ENCODE results near the gene SLFNL1.

Gene SLFNL1

DNA sequence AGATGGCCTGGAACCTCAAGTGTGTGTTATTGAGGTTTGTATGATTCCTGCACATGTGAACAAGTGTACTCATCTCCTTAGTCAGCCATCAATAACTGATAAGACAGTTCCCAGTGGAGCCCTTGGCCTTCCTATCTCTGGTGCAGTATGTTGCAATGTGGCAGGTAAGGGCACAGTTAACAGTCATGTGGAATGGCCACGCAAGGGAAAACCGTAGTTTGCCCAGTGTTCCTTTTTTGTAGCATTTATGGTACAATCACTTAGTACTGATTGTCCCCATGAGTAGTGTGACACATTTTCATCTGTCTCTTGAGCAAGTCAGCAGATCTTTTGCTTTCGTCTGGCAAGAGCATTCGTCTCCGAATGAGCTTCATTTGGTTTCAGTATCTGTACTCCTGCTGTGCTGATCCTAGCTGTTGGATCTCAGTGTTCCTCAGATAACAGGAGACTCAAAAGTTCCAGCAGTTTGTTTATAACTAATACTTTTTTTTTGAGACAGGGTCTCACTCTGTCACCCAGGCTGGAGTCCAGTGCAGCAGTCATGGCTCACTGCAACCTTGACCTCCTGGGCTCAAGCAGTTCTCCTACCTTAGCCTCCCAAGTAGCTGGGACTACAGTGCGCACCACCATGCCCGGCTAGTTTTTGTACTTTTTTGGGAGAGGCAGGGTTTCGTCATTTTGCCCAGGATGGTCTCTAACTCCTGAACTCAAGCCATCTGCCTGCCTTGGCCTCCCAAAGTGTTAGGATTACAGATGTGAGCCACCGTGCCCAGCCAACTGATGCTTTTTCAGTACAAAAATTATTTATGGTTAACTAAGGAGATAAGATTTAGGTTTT lies 33.9 kb downstream of the SLFNL1 start:
- Histone ChIP-seq H3K4me3 (ENCODE audit: insufficient read depth, low read depth, low read length) (no peak overlapping the region), H3K36me3 (ENCODE audit: control insufficient read depth, insufficient read depth, low read length) (peaks cover 86% of the 10 kb centered on the region), H3K9me3 (ENCODE audit: control insufficient read depth, low read length) (no peaks in the 10 kb centered on the region), H3K27me3 (ENCODE audit: control insufficient read depth, insufficient read depth, low read length, poor library complexity, severe bottlenecking) (no peaks in the 10 kb centered on the region), H3K27ac (ENCODE audit: insufficient read depth, low read depth, low read length, poor library complexity, severe bottlenecking) (no peak overlapping the region), H3K4me1 (ENCODE audit: control insufficient read depth, insufficient read depth, low read length) (no peaks in the 10 kb centered on the region)
- WGBS, 2 experiments, result 93 to 96% methylated on average over 9 of the region's 9 CpGs

DNA sequence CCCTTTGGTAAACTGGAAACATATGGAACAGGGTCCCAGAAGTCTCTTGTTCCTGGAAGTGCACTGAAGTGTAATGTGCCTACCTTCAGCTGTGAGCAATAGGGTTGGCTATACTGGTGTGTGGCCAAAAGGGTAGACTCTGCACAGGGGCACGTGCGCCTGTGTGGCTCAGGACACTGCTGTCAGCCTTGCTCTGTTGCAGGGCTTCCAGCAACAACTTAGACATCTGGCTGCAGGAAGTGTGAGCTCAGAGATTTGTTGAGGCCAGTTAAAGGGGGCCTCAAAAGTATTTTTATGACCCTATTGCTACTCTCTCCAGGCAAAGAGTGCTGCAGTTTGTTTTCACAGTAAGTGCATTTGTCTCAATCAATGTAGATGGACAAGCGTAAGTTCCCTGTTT lies 34.6 kb downstream of the SLFNL1 start:
- H3K4me1 ChIP-seq (ENCODE audit: control insufficient read depth, insufficient read depth, low read length), result peaks cover 4% of the 10 kb centered on the region
- H3K36me3 ChIP-seq (ENCODE audit: control insufficient read depth, insufficient read depth, low read length), result peaks cover 80% of the 10 kb centered on the region
- H3K9me3 ChIP-seq (ENCODE audit: control insufficient read depth, low read length), result no peaks in the 10 kb centered on the region
- no peak overlapping the region for H3K4me3 ChIP-seq (ENCODE audit: insufficient read depth, low read depth, low read length)
- no peak overlapping the region for H3K27ac ChIP-seq (ENCODE audit: insufficient read depth, low read depth, low read length, poor library complexity, severe bottlenecking)
- 95% methylated on average over 3 of the region's 3 CpGs for WGBS, 2 experiments
- H3K27me3 ChIP-seq (ENCODE audit: control insufficient read depth, insufficient read depth, low read length, poor library complexity, severe bottlenecking), result no peaks in the 10 kb centered on the region

DNA sequence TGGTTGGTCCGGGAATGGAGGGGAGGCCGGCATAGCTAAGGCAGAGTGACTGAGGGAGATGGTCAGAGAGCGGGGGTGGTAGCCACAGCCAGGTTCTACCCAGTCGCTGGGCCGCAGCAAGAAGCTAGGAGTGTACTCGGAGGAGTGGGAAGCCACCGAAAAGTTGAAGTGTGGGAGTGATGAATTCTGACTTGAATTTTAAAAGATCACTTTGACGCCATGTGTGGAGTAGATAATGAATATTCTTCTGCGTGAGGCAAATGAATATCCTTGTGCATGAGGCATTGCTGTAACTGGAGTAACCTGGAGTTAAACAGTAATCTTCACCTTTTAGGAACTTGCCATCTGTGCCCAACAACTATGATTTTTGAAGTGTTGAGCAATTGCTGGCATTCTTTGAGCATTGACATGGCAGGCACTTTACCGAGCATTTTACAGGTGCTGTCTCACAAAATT lies 35.2 kb downstream of the SLFNL1 start:
- no peaks in the 10 kb centered on the region for H3K9me3 ChIP-seq (ENCODE audit: control insufficient read depth, low read length)
- peaks cover 6% of the 10 kb centered on the region for H3K4me1 ChIP-seq (ENCODE audit: control insufficient read depth, insufficient read depth, low read length)
- H3K4me3 ChIP-seq (ENCODE audit: insufficient read depth, low read depth, low read length), result no peak overlapping the region
- WGBS, 2 experiments, result 95 to 97% methylated on average over 10 of the region's 10 CpGs
- H3K27me3 ChIP-seq (ENCODE audit: control insufficient read depth, insufficient read depth, low read length, poor library complexity, severe bottlenecking), result no peaks in the 10 kb centered on the region
- H3K27ac ChIP-seq (ENCODE audit: insufficient read depth, low read depth, low read length, poor library complexity, severe bottlenecking), result no peak overlapping the region
- H3K36me3 ChIP-seq (ENCODE audit: control insufficient read depth, insufficient read depth, low read length), result peaks cover 76% of the 10 kb centered on the region

DNA sequence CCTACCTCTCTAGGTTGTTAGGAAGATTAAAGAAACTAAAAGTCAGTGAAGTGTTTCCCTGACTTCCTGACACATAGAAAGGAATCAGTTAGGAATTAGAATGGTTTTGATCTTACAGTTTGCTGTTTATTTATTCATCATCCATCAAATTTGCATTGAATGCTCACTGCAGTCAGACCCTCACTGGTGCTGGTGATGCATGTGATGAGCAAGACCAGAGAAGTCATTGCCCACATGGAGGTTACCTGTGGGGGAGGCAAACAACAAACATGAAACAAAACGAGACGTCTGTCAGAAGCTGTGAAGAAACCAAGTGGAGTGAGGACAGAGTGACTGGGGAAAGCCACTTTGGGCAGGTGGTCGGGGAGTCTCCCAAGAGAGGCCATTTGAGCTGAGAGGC lies 35.6 kb downstream of the SLFNL1 start:
- H3K9me3 ChIP-seq (ENCODE audit: control insufficient read depth, low read length), result no peaks in the 10 kb centered on the region
- H3K27ac ChIP-seq (ENCODE audit: insufficient read depth, low read depth, low read length, poor library complexity, severe bottlenecking), result no peak overlapping the region
- peaks cover 11% of the 10 kb centered on the region for H3K4me1 ChIP-seq (ENCODE audit: control insufficient read depth, insufficient read depth, low read length)
- no peak overlapping the region for H3K4me3 ChIP-seq (ENCODE audit: insufficient read depth, low read depth, low read length)
- 92 to 93% methylated on average over 3 of the region's 3 CpGs for WGBS, 2 experiments
- H3K27me3 ChIP-seq (ENCODE audit: control insufficient read depth, insufficient read depth, low read length, poor library complexity, severe bottlenecking), result no peaks in the 10 kb centered on the region
- H3K36me3 ChIP-seq (ENCODE audit: control insufficient read depth, insufficient read depth, low read length), result peaks cover 74% of the 10 kb centered on the region

DNA sequence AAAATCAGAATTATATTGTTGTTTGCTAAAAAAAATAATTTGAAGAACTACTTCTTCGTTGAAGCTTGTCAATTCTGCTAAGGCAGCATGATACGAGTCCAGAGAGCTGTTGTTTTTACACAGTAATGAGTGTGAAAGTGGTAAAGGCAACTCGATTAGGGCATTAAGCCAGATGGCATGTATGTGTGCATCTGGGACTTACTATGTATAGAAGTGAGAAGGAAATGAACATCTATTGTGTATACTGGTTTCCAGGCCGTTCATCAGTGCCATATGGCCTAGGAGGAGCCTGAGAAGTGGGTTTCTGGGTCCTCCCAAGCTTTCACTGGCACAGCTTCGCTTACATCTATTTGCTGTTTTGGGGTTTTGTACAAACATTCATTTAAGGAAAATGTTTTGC lies 36.4 kb downstream of the SLFNL1 start:
- Histone ChIP-seq H3K9me3 (ENCODE audit: control insufficient read depth, low read length) (no peaks in the 10 kb centered on the region), H3K27me3 (ENCODE audit: control insufficient read depth, insufficient read depth, low read length, poor library complexity, severe bottlenecking) (no peaks in the 10 kb centered on the region), H3K4me3 (ENCODE audit: insufficient read depth, low read depth, low read length) (no peak overlapping the region), H3K27ac (ENCODE audit: insufficient read depth, low read depth, low read length, poor library complexity, severe bottlenecking) (no peak overlapping the region), H3K4me1 (ENCODE audit: control insufficient read depth, insufficient read depth, low read length) (peaks cover 14% of the 10 kb centered on the region), H3K36me3 (ENCODE audit: control insufficient read depth, insufficient read depth, low read length) (peaks cover 67% of the 10 kb centered on the region)
- WGBS, 2 experiments, result 94 to 95% methylated on average over 5 of the region's 5 CpGs

GRCh38 chr1:40984531-40984930 lies 37.0 kb downstream of the SLFNL1 start:
- WGBS, 2 experiments, result 100% methylated on average over 4 of the region's 4 CpGs
- H3K4me1 ChIP-seq (ENCODE audit: control insufficient read depth, insufficient read depth, low read length), result peaks cover 14% of the 10 kb centered on the region
- H3K4me3 ChIP-seq (ENCODE audit: insufficient read depth, low read depth, low read length), result no peak overlapping the region
- H3K36me3 ChIP-seq (ENCODE audit: control insufficient read depth, insufficient read depth, low read length), result peaks cover 62% of the 10 kb centered on the region
- H3K27ac ChIP-seq (ENCODE audit: insufficient read depth, low read depth, low read length, poor library complexity, severe bottlenecking), result no peak overlapping the region
- H3K9me3 ChIP-seq (ENCODE audit: control insufficient read depth, low read length), result no peaks in the 10 kb centered on the region
- no peaks in the 10 kb centered on the region for H3K27me3 ChIP-seq (ENCODE audit: control insufficient read depth, insufficient read depth, low read length, poor library complexity, severe bottlenecking)

- Histone ChIP-seq H3K27me3 (ENCODE audit: control insufficient read depth, insufficient read depth, low read length, poor library complexity, severe bottlenecking) (no peaks in the 10 kb centered on the region), H3K9me3 (ENCODE audit: control insufficient read depth, low read length) (no peaks in the 10 kb centered on the region), H3K4me3 (ENCODE audit: insufficient read depth, low read depth, low read length) (no peak overlapping the region), H3K27ac (ENCODE audit: insufficient read depth, low read depth, low read length, poor library complexity, severe bottlenecking) (no peak overlapping the region), H3K4me1 (ENCODE audit: control insufficient read depth, insufficient read depth, low read length) (peaks cover 14% of the 10 kb centered on the region), H3K36me3 (ENCODE audit: control insufficient read depth, insufficient read depth, low read length) (peaks cover 57% of the 10 kb centered on the region)
- 100% methylated on average over 1 to 2 of the region's 2 CpGs for WGBS, 2 experiments
Measured at GRCh38 chr1:40984066-40984465, 37.5 kb downstream of the SLFNL1 start.

- 86 to 100% methylated on average over 1 of the region's 1 CpG for WGBS, 2 experiments
- no peak overlapping the region for H3K4me3 ChIP-seq (ENCODE audit: insufficient read depth, low read depth, low read length)
- peaks cover 49% of the 10 kb centered on the region for H3K36me3 ChIP-seq (ENCODE audit: control insufficient read depth, insufficient read depth, low read length)
- H3K27me3 ChIP-seq (ENCODE audit: control insufficient read depth, insufficient read depth, low read length, poor library complexity, severe bottlenecking), result no peaks in the 10 kb centered on the region
- no peaks in the 10 kb centered on the region for H3K9me3 ChIP-seq (ENCODE audit: control insufficient read depth, low read length)
- no peak overlapping the region for H3K27ac ChIP-seq (ENCODE audit: insufficient read depth, low read depth, low read length, poor library complexity, severe bottlenecking)
- H3K4me1 ChIP-seq (ENCODE audit: control insufficient read depth, insufficient read depth, low read length), result peaks cover 17% of the 10 kb centered on the region
Measured at GRCh38 chr1:40983286-40983685, 38.2 kb downstream of the SLFNL1 start.

DNA sequence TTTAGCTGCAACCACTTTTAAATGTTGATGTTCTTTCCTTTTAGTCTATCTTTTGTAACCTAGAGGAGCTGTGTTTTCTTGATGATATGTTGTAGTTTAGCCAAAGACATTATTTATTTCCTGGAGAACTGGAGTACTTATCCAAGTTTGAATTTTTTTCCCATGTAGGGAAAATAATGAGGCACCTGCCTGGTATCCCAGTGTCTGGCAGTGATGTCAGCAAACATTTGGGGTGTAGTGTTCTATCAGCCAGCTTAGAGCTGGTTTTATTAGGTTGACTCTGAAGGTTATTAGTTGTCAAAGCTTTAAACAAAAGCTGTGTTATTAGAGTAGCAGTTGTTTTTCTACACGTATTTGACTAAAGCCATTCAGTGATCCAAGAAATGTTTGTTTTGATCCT lies 38.8 kb downstream of the SLFNL1 start:
- Histone ChIP-seq H3K27ac (ENCODE audit: insufficient read depth, low read depth, low read length, poor library complexity, severe bottlenecking) (no peak overlapping the region), H3K36me3 (ENCODE audit: control insufficient read depth, insufficient read depth, low read length) (peaks cover 44% of the 10 kb centered on the region), H3K9me3 (ENCODE audit: control insufficient read depth, low read length) (no peaks in the 10 kb centered on the region), H3K4me1 (ENCODE audit: control insufficient read depth, insufficient read depth, low read length) (peaks cover 17% of the 10 kb centered on the region), H3K27me3 (ENCODE audit: control insufficient read depth, insufficient read depth, low read length, poor library complexity, severe bottlenecking) (no peaks in the 10 kb centered on the region), H3K4me3 (ENCODE audit: insufficient read depth, low read depth, low read length) (no peak overlapping the region)
- WGBS, 2 experiments, result 89 to 94% methylated on average over 1 of the region's 1 CpG

- peaks cover 37% of the 10 kb centered on the region for H3K36me3 ChIP-seq (ENCODE audit: control insufficient read depth, insufficient read depth, low read length)
- H3K27me3 ChIP-seq (ENCODE audit: control insufficient read depth, insufficient read depth, low read length, poor library complexity, severe bottlenecking), result no peaks in the 10 kb centered on the region
- H3K4me3 ChIP-seq (ENCODE audit: insufficient read depth, low read depth, low read length), result peak overlapping the region; percentile 49
- no peak overlapping the region for H3K27ac ChIP-seq (ENCODE audit: insufficient read depth, low read depth, low read length, poor library complexity, severe bottlenecking)
- H3K4me1 ChIP-seq (ENCODE audit: control insufficient read depth, insufficient read depth, low read length), result peaks cover 17% of the 10 kb centered on the region
- 82 to 83% methylated on average over 12 to 14 of the region's 14 CpGs for WGBS, 2 experiments
- no peaks in the 10 kb centered on the region for H3K9me3 ChIP-seq (ENCODE audit: control insufficient read depth, low read length)
Measured at GRCh38 chr1:40981691-40982448, 39.7 kb downstream of the SLFNL1 start.
